ENCODE results near the gene DHX32.

The DHX32 gene

GRCh38 chr10:125868372-125868975, 12.6 kb downstream of the DHX32 start:
- Histone ChIP-seq H2AFZ (ENCODE audit: low read depth) (no peak overlapping the region), H3K4me1 (ENCODE audit: low read depth, poor library complexity, severe bottlenecking) (no peaks in the 10 kb centered on the region), H3K4me3 (IDR thresholded peaks at IDR 0.05; ENCODE audit: insufficient read depth, low read depth, low read length) (no peak overlapping the region), H3K36me3 (ENCODE audit: insufficient read depth) (no peaks in the 10 kb centered on the region), H3K79me2 (ENCODE audit: insufficient read depth, low read depth) (no peaks in the 10 kb centered on the region), H4K20me1 (ENCODE audit: insufficient read depth) (no peaks in the 10 kb centered on the region), H3K9ac (no peak overlapping the region), H3K27me3 (ENCODE audit: insufficient read depth, low read depth) (no peaks in the 10 kb centered on the region), H3K4me2 (no peak overlapping the region), H3K27ac (no peak overlapping the region)
- TF ChIP-seq CTCF (conservative IDR thresholded peaks at IDR 0.05; ENCODE audit: low read depth, low read length): peak; percentile 83

GRCh38 chr10:125866421-125867029, 14.6 kb downstream of the DHX32 start:
- no peaks in the 10 kb centered on the region for H3K27me3 ChIP-seq (ENCODE audit: insufficient read depth, low read depth)
- H3K27ac ChIP-seq: no peak overlapping the region
- no peak overlapping the region for H2AFZ ChIP-seq (ENCODE audit: low read depth)
- H3K9ac ChIP-seq: no peak overlapping the region
- H3K4me3 ChIP-seq (IDR thresholded peaks at IDR 0.05; ENCODE audit: insufficient read depth, low read depth, low read length): no peak overlapping the region
- H3K4me1 ChIP-seq (ENCODE audit: low read depth, poor library complexity, severe bottlenecking): no peaks in the 10 kb centered on the region
- no peaks in the 10 kb centered on the region for H3K79me2 ChIP-seq (ENCODE audit: insufficient read depth, low read depth)
- H3K4me2 ChIP-seq: no peak overlapping the region
- H3K36me3 ChIP-seq (ENCODE audit: insufficient read depth): no peaks in the 10 kb centered on the region
- TF ChIP-seq CTCF (conservative IDR thresholded peaks at IDR 0.05; ENCODE audit: low read depth, low read length): no peak
- H4K20me1 ChIP-seq (ENCODE audit: insufficient read depth): no peaks in the 10 kb centered on the region

- no peak overlapping the region for H2AFZ ChIP-seq (ENCODE audit: low read depth)
- H3K4me3 ChIP-seq (IDR thresholded peaks at IDR 0.05; ENCODE audit: insufficient read depth, low read depth, low read length): no peak overlapping the region
- H3K27ac ChIP-seq: no peak overlapping the region
- no peak for TF ChIP-seq CTCF (conservative IDR thresholded peaks at IDR 0.05; ENCODE audit: low read depth, low read length)
- no peaks in the 10 kb centered on the region for H3K36me3 ChIP-seq (ENCODE audit: insufficient read depth)
- H3K4me2 ChIP-seq: no peak overlapping the region
- no peak overlapping the region for H3K9ac ChIP-seq
- no peaks in the 10 kb centered on the region for H3K79me2 ChIP-seq (ENCODE audit: insufficient read depth, low read depth)
- H4K20me1 ChIP-seq (ENCODE audit: insufficient read depth): no peaks in the 10 kb centered on the region
- no peaks in the 10 kb centered on the region for H3K27me3 ChIP-seq (ENCODE audit: insufficient read depth, low read depth)
- H3K4me1 ChIP-seq (ENCODE audit: low read depth, poor library complexity, severe bottlenecking): no peaks in the 10 kb centered on the region
These were observed 16.0 kb downstream of the DHX32 start for GRCh38 chr10:125865120-125865519.

GRCh38 chr10:125859128-125859817, 21.8 kb downstream of the DHX32 start:
- Histone ChIP-seq H3K27me3 (ENCODE audit: insufficient read depth, low read depth) (no peaks in the 10 kb centered on the region), H3K79me2 (ENCODE audit: insufficient read depth, low read depth) (no peaks in the 10 kb centered on the region), H2AFZ (ENCODE audit: low read depth) (no peak overlapping the region), H3K4me3 (IDR thresholded peaks at IDR 0.05; ENCODE audit: insufficient read depth, low read depth, low read length) (no peak overlapping the region), H3K9ac (no peak overlapping the region), H4K20me1 (ENCODE audit: insufficient read depth) (no peaks in the 10 kb centered on the region), H3K4me1 (ENCODE audit: low read depth, poor library complexity, severe bottlenecking) (no peaks in the 10 kb centered on the region), H3K36me3 (ENCODE audit: insufficient read depth) (no peaks in the 10 kb centered on the region), H3K4me2 (no peak overlapping the region), H3K27ac (no peak overlapping the region)
- TF ChIP-seq CTCF (conservative IDR thresholded peaks at IDR 0.05; ENCODE audit: low read depth, low read length): no peak
